ENCODE measurements around the gene FKRP. TPM values are rescaled to one million over a fixed set of nuclear protein-coding genes. Genes with fewer than 3 reads are reported as not detected.

The FKRP gene
- total and polyA plus RNA-seq, 11 donors = 13.9 to 25.1 (median 19.8) TPM

DNA sequence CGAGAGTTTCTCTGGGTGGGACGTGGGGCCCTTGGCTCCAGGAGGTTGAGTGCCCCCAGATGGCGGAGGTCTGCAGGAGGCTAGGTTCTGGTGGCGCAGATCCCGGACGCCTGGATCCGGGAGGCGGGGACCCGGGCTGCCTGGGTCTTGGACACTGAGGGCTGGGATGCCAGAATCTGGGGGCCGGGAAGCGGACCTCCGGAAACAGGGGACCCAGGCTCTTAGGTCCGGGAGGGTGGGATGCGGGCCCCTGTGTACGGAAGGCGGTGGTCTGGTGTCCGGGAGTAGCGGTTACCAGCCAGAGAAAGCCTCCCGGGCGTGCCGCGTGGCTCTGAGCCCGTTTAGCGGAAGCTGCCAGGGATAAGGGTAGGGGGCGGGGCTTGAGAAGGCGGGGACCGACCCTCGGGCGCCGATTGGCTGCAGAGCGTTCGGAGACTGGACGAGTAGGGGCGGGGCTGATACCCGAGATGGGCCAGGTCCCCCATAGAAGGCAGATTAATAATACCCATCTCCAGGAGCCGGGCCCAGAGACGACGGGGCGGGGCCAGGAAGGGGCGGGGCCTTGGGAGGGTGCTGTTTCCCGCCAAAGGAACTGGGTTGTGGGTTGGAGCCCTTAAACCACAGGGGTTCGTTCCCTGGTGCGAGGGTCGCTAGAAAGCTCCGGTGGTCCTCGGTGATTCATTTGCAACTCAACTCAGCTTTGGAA lies 42.6 kb downstream of the FKRP start, which contains the start of gene SLC1A5:
Gene SLC1A5, minus strand, starts transcription at position 333 of the 706 bp plus-strand sequence. CDS start 629 bp downstream, outside the sequence.
- peaks cover 0 to 49% (median 26%) of the 10 kb centered on the region in 12 donors for H3K4me1 ChIP-seq
- 1 to 3% (median 1%) methylated on average over 40 to 46 of the region's 46 CpGs for WGBS, 4 donors

DNA sequence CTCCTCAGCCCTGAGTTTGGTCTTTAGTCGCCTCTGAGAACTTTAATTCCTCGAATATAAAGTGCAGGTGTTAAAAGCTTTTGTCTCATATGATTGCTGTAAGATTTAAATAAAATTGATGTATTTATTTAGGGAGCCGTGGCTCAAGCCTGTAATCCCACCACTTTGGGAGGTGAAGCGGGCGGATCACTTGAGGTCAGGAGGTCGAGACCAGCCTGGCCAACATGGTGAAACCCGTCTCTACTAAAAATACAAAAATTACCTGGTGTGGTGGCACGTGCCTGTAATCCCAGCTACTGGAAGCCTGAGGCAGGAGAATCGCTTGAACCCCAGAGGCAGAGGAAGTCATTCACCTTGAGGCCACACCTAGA lies 43.1 kb downstream of the FKRP start:
- peak overlapping the region in 1 of 12 donors; percentile 95 for H3K27ac ChIP-seq
- intact Hi-C loops (cut with DNase I) = loop anchor here in 2 of 10 donors (2.0 to 10.0 kb wide), 3 partner anchors 32 to 46 kb away; no protein-coding TSS in a partner anchor

More for the DNA sequence above, 42.6 kb downstream of the FKRP start, which contains the start of gene SLC1A5:
- Histone ChIP-seq H3K9me3 (no peaks in the 10 kb centered on the region), H3K27me3 (peaks cover 0 to 11% (median 0%) of the 10 kb centered on the region in 9 donors), H3K4me3 (peak within 1 kb of the TSS; percentile 24 to 80 (median 64)), H3K27ac (peak within 1 kb of the TSS; percentile 49 to 95 (median 82)), H3K36me3 (peaks cover 0 to 3% (median 0%) of the 10 kb centered on the region in 9 donors)
- peak; percentile 3 to 93 for TF ChIP-seq POLR2A (IDR thresholded peaks at IDR 0.05)
- TF ChIP-seq, protein P1, sequence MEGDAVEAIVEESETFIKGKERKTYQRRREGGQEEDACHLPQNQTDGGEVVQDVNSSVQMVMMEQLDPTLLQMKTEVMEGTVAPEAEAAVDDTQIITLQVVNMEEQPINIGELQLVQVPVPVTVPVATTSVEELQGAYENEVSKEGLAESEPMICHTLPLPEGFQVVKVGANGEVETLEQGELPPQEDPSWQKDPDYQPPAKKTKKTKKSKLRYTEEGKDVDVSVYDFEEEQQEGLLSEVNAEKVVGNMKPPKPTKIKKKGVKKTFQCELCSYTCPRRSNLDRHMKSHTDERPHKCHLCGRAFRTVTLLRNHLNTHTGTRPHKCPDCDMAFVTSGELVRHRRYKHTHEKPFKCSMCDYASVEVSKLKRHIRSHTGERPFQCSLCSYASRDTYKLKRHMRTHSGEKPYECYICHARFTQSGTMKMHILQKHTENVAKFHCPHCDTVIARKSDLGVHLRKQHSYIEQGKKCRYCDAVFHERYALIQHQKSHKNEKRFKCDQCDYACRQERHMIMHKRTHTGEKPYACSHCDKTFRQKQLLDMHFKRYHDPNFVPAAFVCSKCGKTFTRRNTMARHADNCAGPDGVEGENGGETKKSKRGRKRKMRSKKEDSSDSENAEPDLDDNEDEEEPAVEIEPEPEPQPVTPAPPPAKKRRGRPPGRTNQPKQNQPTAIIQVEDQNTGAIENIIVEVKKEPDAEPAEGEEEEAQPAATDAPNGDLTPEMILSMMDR (IDR thresholded peaks at IDR 0.05) = peak in 1 of 12 donors; percentile 5
- intact Hi-C loops (cut with DNase I) = loop anchor here in 2 of 10 donors (2.0 to 10.0 kb wide), 3 partner anchors 32 to 46 kb away; no protein-coding TSS in a partner anchor
- ATAC-seq (peak; percentile 86 to 95 (median 94)), DNase-seq (peak; percentile 95 to 98 (median 96))

DNA sequence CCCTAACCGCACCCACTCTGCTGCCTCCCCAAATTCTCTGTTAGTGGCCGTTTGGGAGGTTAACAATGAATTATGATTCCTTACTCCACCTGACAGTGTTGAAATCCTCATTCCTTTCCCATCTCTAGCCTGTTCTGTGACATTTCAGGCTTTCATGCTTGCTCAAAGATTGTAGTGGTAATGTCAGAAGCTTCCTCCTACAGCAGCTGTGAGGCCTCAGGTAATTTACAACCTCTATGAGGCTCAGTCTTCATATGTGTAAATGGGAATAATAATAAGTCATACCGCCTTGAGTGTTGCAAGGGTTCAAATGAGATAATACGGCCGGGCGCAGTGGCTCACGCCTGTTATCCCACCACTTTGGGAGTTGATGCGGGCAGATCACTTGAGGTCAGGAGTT lies 43.5 kb downstream of the FKRP start:
- Histone ChIP-seq H3K4me1 (peaks cover 0 to 44% (median 25%) of the 10 kb centered on the region in 12 donors), H3K27me3 (peaks cover 0 to 11% (median 0%) of the 10 kb centered on the region in 9 donors), H3K4me3 (no peak overlapping the region), H3K27ac (no peak overlapping the region), H3K9me3 (no peaks in the 10 kb centered on the region), H3K36me3 (no peaks in the 10 kb centered on the region)
- DNase-seq (no peak), ATAC-seq (no peak)
- WGBS, 4 donors = 89 to 93% (median 92%) methylated on average over 8 of the region's 8 CpGs
- intact Hi-C loops (cut with DNase I) = loop anchor here in 2 of 10 donors (2.0 to 10.0 kb wide), 3 partner anchors 33 to 45 kb away; no protein-coding TSS in a partner anchor
- TF ChIP-seq, protein P1 (IDR thresholded peaks at IDR 0.05) = no peak
- no peak for TF ChIP-seq POLR2A (IDR thresholded peaks at IDR 0.05)

More for the DNA sequence above, 43.1 kb downstream of the FKRP start:
- TF ChIP-seq, protein P1 (IDR thresholded peaks at IDR 0.05) = no peak
- no peak for TF ChIP-seq POLR2A (IDR thresholded peaks at IDR 0.05)
- Histone ChIP-seq H3K9me3 (no peaks in the 10 kb centered on the region), H3K4me1 (peaks cover 0 to 49% (median 26%) of the 10 kb centered on the region in 12 donors), H3K4me3 (peak overlapping the region in 6 of 12 donors; percentile 61 to 80 (median 65)), H3K27me3 (peaks cover 0 to 11% (median 0%) of the 10 kb centered on the region in 9 donors), H3K36me3 (no peaks in the 10 kb centered on the region)
- ATAC-seq (no peak), DNase-seq (no peak)
- 59 to 65% (median 62%) methylated on average over 9 of the region's 9 CpGs for WGBS, 4 donors

DNA sequence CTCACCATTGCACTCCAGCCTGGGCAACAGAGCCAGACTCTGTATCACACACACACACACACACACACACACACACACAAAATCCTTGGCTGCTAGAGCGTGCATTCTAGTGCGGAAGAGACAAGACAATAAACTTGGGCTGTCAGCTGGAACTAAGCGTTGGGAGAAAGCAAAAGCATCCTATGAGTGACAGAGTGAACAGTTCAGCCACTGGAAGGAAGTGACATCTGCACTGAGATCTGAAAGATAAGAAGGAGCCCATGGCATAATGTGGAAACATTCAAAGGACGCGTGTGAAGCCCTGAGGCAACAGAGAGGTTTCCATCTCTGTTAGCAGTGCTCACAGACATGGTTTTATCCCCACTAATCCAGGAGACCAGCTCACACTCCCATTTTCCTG lies 46.1 kb downstream of the FKRP start:
- ATAC-seq = no peak
- Histone ChIP-seq H3K4me3 (no peak overlapping the region), H3K9me3 (no peaks in the 10 kb centered on the region), H3K36me3 (no peaks in the 10 kb centered on the region), H3K27me3 (peaks cover 0 to 11% (median 0%) of the 10 kb centered on the region in 9 donors), H3K4me1 (peaks cover 0 to 22% (median 10%) of the 10 kb centered on the region in 12 donors), H3K27ac (no peak overlapping the region)
- intact Hi-C loops (cut with DNase I) = no loop called here
- 40 to 68% (median 57%) methylated on average over 5 of the region's 5 CpGs for WGBS, 4 donors
- TF ChIP-seq POLR2A (IDR thresholded peaks at IDR 0.05) = no peak
- TF ChIP-seq, protein P1 (IDR thresholded peaks at IDR 0.05) = no peak
- DNase-seq = no peak

All from heart left ventricle (tissue), 16 donors.